Measurements from ENCODE around the gene SEPTIN3. TPM values are rescaled to one million over a fixed set of nuclear protein-coding genes. Genes with fewer than 3 reads are reported as not detected.

SEPTIN3 gene
- polyA plus RNA-seq, 1 of the 3 experiments (the other 2 are of a cell fraction): 0.35 TPM

DNA sequence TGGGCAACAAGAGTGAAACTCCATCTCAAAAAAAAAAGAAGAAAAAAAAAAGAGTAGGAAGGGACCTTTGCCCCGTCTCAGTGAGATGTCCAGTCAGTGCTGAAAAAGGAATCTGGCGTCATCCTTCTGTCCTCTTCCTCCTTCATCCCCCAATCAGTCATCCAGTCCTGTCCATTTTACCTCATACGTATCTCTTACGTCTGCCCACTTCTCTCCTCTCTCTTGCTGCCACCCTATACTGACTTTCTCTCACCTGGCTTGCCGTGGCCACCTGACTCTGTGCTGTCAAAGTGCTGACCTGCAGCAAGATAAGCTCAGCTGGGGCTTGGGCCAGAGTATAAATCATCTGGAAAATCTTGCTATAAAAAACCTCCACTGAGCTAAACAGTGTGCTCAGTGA, 13.6 kb downstream of the SEPTIN3 start:
- Histone ChIP-seq H3K36me3 (replicated peaks in 1 of 2; ENCODE audit: control insufficient read depth in 1 of 2, insufficient read depth in 2 of 2, low read length in 1 of 2) (no peaks in the 10 kb centered on the region), H3K27ac (ENCODE audit: low read depth in 2 of 2, low read length in 1 of 2) (no peak overlapping the region), H3K4me3 (ENCODE audit: low read depth in 2 of 2, low read length in 1 of 2) (no peak overlapping the region), H3K9me2 (no peaks in the 10 kb centered on the region), H3K27me3 (ENCODE audit: insufficient read depth) (no peaks in the 10 kb centered on the region), H3K9me3 (no peaks in the 10 kb centered on the region), H3K9ac (no peak overlapping the region), H3K4me1 (ENCODE audit: control insufficient read depth in 1 of 2, insufficient read depth in 2 of 2, low read depth in 1 of 2, low read length in 1 of 2) (peaks cover 0 to 3% of the 10 kb centered on the region in 2 experiments; a peak in 1 of 4 replicates), H3K4me2 (no peak overlapping the region), H4K20me1 (ENCODE audit: insufficient read depth) (no peaks in the 10 kb centered on the region), H3K79me2 (ENCODE audit: insufficient read depth) (no peaks in the 10 kb centered on the region), H2AFZ (ENCODE audit: low read depth) (no peak overlapping the region), H3F3A (replicated peaks; ENCODE audit: insufficient read depth) (no peaks in the 10 kb centered on the region)
- ChIA-PET CTCF (interaction anchor here (1.2 kb wide), 1 partner anchor 13 kb away, joined by 3 read pairs; no protein-coding TSS in a partner anchor), POLR2A (no interaction called here)
- no peak for DNase-seq
- TF ChIP-seq TCF12 (IDR thresholded peaks at IDR 0.05) (no peak), FOXM1 (IDR thresholded peaks at IDR 0.05; ENCODE audit: low read depth) (no peak), RXRA (IDR thresholded peaks at IDR 0.05; ENCODE audit: borderline replicate concordance, low read depth) (no peak), EP300 (IDR thresholded peaks at IDR 0.05; ENCODE audit: borderline replicate concordance in 1 of 2, low read depth in 1 of 2, low read length in 1 of 2) (no peak), CHD2 (IDR thresholded peaks at IDR 0.05; ENCODE audit: low read length, partially characterized antibody) (no peak), TAF1 (IDR thresholded peaks at IDR 0.05; ENCODE audit: borderline replicate concordance, low read depth, low read length) (no peak), YY1 (IDR thresholded peaks at IDR 0.05; ENCODE audit: low read depth) (no peak), GABPA (IDR thresholded peaks at IDR 0.05; ENCODE audit: low read depth) (no peak), POLR2AphosphoS5 (IDR thresholded peaks at IDR 0.05; ENCODE audit: low read depth, low read length) (no peak), SIN3A (IDR thresholded peaks at IDR 0.05; ENCODE audit: borderline replicate concordance, low read depth, low read length) (no peak), EZH2phosphoT487 (IDR thresholded peaks at IDR 0.05; ENCODE audit: borderline replicate concordance, low read depth) (no peak)
- TF ChIP-seq, protein P1, sequence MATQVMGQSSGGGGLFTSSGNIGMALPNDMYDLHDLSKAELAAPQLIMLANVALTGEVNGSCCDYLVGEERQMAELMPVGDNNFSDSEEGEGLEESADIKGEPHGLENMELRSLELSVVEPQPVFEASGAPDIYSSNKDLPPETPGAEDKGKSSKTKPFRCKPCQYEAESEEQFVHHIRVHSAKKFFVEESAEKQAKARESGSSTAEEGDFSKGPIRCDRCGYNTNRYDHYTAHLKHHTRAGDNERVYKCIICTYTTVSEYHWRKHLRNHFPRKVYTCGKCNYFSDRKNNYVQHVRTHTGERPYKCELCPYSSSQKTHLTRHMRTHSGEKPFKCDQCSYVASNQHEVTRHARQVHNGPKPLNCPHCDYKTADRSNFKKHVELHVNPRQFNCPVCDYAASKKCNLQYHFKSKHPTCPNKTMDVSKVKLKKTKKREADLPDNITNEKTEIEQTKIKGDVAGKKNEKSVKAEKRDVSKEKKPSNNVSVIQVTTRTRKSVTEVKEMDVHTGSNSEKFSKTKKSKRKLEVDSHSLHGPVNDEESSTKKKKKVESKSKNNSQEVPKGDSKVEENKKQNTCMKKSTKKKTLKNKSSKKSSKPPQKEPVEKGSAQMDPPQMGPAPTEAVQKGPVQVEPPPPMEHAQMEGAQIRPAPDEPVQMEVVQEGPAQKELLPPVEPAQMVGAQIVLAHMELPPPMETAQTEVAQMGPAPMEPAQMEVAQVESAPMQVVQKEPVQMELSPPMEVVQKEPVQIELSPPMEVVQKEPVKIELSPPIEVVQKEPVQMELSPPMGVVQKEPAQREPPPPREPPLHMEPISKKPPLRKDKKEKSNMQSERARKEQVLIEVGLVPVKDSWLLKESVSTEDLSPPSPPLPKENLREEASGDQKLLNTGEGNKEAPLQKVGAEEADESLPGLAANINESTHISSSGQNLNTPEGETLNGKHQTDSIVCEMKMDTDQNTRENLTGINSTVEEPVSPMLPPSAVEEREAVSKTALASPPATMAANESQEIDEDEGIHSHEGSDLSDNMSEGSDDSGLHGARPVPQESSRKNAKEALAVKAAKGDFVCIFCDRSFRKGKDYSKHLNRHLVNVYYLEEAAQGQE (IDR thresholded peaks at IDR 0.05; ENCODE audit: low read depth, low read length): no peak
- TF ChIP-seq, protein P2, sequence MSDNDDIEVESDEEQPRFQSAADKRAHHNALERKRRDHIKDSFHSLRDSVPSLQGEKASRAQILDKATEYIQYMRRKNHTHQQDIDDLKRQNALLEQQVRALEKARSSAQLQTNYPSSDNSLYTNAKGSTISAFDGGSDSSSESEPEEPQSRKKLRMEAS (IDR thresholded peaks at IDR 0.05; ENCODE audit: low read depth): no peak
- TF ChIP-seq, protein P3, sequence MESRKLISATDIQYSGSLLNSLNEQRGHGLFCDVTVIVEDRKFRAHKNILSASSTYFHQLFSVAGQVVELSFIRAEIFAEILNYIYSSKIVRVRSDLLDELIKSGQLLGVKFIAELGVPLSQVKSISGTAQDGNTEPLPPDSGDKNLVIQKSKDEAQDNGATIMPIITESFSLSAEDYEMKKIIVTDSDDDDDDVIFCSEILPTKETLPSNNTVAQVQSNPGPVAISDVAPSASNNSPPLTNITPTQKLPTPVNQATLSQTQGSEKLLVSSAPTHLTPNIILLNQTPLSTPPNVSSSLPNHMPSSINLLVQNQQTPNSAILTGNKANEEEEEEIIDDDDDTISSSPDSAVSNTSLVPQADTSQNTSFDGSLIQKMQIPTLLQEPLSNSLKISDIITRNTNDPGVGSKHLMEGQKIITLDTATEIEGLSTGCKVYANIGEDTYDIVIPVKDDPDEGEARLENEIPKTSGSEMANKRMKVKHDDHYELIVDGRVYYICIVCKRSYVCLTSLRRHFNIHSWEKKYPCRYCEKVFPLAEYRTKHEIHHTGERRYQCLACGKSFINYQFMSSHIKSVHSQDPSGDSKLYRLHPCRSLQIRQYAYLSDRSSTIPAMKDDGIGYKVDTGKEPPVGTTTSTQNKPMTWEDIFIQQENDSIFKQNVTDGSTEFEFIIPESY (IDR thresholded peaks at IDR 0.05; ENCODE audit: borderline replicate concordance, low read depth): no peak
- TF ChIP-seq, protein P4, sequence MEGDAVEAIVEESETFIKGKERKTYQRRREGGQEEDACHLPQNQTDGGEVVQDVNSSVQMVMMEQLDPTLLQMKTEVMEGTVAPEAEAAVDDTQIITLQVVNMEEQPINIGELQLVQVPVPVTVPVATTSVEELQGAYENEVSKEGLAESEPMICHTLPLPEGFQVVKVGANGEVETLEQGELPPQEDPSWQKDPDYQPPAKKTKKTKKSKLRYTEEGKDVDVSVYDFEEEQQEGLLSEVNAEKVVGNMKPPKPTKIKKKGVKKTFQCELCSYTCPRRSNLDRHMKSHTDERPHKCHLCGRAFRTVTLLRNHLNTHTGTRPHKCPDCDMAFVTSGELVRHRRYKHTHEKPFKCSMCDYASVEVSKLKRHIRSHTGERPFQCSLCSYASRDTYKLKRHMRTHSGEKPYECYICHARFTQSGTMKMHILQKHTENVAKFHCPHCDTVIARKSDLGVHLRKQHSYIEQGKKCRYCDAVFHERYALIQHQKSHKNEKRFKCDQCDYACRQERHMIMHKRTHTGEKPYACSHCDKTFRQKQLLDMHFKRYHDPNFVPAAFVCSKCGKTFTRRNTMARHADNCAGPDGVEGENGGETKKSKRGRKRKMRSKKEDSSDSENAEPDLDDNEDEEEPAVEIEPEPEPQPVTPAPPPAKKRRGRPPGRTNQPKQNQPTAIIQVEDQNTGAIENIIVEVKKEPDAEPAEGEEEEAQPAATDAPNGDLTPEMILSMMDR (IDR thresholded peaks at IDR 0.05): no peak
- TF ChIP-seq, protein P5, sequence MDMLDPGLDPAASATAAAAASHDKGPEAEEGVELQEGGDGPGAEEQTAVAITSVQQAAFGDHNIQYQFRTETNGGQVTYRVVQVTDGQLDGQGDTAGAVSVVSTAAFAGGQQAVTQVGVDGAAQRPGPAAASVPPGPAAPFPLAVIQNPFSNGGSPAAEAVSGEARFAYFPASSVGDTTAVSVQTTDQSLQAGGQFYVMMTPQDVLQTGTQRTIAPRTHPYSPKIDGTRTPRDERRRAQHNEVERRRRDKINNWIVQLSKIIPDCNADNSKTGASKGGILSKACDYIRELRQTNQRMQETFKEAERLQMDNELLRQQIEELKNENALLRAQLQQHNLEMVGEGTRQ (IDR thresholded peaks at IDR 0.05; ENCODE audit: borderline replicate concordance, low read depth, low read length): no peak
- 59% methylated on average over 5 of the region's 5 CpGs for WGBS (ENCODE audit: low lambda C conversion rate)

All from SK-N-SH (cell line).